Pancreas (tissue), 10 donors: ENCODE data around the gene CAMKMT. TPM values are rescaled to one million over a fixed set of nuclear protein-coding genes. Genes with fewer than 3 reads are reported as not detected.

Experiments
- ATAC-seq, 4 donors: fragments of 200-7000 bp; cut with Tn5 transposase; one replicate each; pipeline versions ENCODE4 v1.8.0 to v1.9.1; 2020; ENCODE audit warnings: mild to moderate bottlenecking in 4 of 4, moderate library complexity in 4 of 4
- DNase-seq, 6 donors: peaks; one replicate each; pipeline ENCODE4 v3.0.0-alpha.2; 2020
- FAIRE-seq: peaks from 2 replicates; lab custom pipeline; 2012; peaks lifted over from hg19 to GRCh38; lab: Jason Lieb, UNC
- H3K27ac ChIP-seq, 4 donors: fragments of 200-600 bp; sonication (generic); 1 replicate in 3 of 4; 2 replicates in 1 of 4; pipeline versions ENCODE4 v1.5.0 to v1.8.0; 2020
- H3K27me3 ChIP-seq, 4 donors: fragments of 200-600 bp; one replicate each; pipeline ENCODE4 v1.8.0; 2021
- H3K36me3 ChIP-seq, 3 donors: fragments of 200-600 bp; sonication (generic) in 1 of 3; one replicate each; pipeline versions ENCODE4 v1.5.0 to v1.8.0; 2020 to 2021
- H3K4me1 ChIP-seq, 3 donors: fragments of 200-600 bp; one replicate each; pipeline ENCODE4 v1.8.0; 2021
- H3K4me3 ChIP-seq, 4 donors: fragments of 200-600 bp; sonication (generic) in 2 of 4; one replicate each; pipeline versions ENCODE4 v1.5.0 to v1.8.0; 2020 to 2021
- H3K9me3 ChIP-seq, 4 donors: fragments of 200-600 bp; one replicate each; pipeline ENCODE4 v1.8.0; 2021
- CTCF ChIP-seq, 4 donors: fragments of 200-600 bp; sonication (generic) in 3 of 4; IDR thresholded peaks; one replicate each; pipeline versions ENCODE4 v1.5.0 to v1.8.0; 2021; ENCODE audit warnings: antibody characterized with exemption in 4 of 4
- WGBS, 2 donors: extraction: QIAGEN DNeasy Blood & Tissue Kit; methylation state at CpG; one replicate each; pipeline ENCODE4 v1.1.7; 2013; 5-methylcytosine and 5-hydroxymethylcytosine counted together
- intact Hi-C, 3 donors: fragments of 100-400 bp; cut with DNase I; formaldehyde crosslinking; loops; one replicate each; pipeline versions ENCODE4 v1.11.1 to v1.14.2; 2022
- polyA plus RNA-seq, 2 donors: library from polyadenylated mRNA; stranded (reverse); fragments of 200-250 nt; gene quantifications; one replicate each; pipeline ENCODE4 v1.2.3, GENCODE V29; 2013
- total RNA-seq, 6 donors: library from RNA; stranded (reverse); fragmentation: NEBNext Ultra II Directional in 4 of 6; extraction: Animal tissue kit (Norgen Biotek cat#: 25700) in 4 of 6; gene quantifications; one replicate each; pipeline versions ENCODE4 v1.2.1 to v1.2.4, GENCODE V29; 2021 to 2023
- donor health status: healthy with polysubstance abuse.
- donor health status: DM: no; HTN: no; CAD: no; lungs with moderate emphysema.
- donor health status: DM: no; HTN: no; CAD: no.
- donor health status: control.
- donor health status: control.
- donor health status: Bipolar disorder and iron deficiency.
- donor health status: DM: yes; HTN: yes; CAD: no.
- donor health status: DM: no; HTN: no; CAD: no.
- donor health status: DM: no; HTN: no; CAD: no.
- donor health status: DM: yes; HTN: yes; CAD: no.

CAMKMT gene
- total and polyA plus RNA-seq, 8 donors: 4.6 to 11.9 (median 8.3) TPM

GRCh38 chr2:44519026-44519425 is 157.3 kb downstream of the CAMKMT start:
- 97 to 100% methylated on average over 1 of the region's 1 CpG for WGBS, 2 donors
- DNase-seq (no peak), ATAC-seq (no peak), FAIRE-seq (no peak)
- intact Hi-C loops: no loop called here
- no peak overlapping the region for H3K27ac ChIP-seq
- no peaks in the 10 kb centered on the region for H3K27me3 ChIP-seq
- H3K36me3 ChIP-seq: no peaks in the 10 kb centered on the region
- H3K4me1 ChIP-seq: no peaks in the 10 kb centered on the region
- no peak overlapping the region for H3K4me3 ChIP-seq
- H3K9me3 ChIP-seq: no peaks in the 10 kb centered on the region
- no peak for TF ChIP-seq CTCF (IDR thresholded peaks at IDR 0.05)

- Histone ChIP-seq H3K36me3 (no peaks in the 10 kb centered on the region), H3K4me3 (no peak overlapping the region), H3K27me3 (no peaks in the 10 kb centered on the region), H3K4me1 (no peaks in the 10 kb centered on the region), H3K27ac (no peak overlapping the region), H3K9me3 (no peaks in the 10 kb centered on the region)
- no peak for TF ChIP-seq CTCF (IDR thresholded peaks at IDR 0.05)
- no peak for DNase-seq
- intact Hi-C loops: no loop called here
- FAIRE-seq: no peak
- no peak for ATAC-seq
These were observed 161.1 kb downstream of the CAMKMT start for GRCh38 chr2:44522846-44523245.

GRCh38 chr2:44524347-44524926 is 162.7 kb downstream of the CAMKMT start:
- H3K4me3 ChIP-seq: no peak overlapping the region
- WGBS, 2 donors: 95 to 100% methylated on average over 1 of the region's 1 CpG
- intact Hi-C loops: no loop called here
- peak in 1 of 4 donors; percentile 49 for ATAC-seq
- H3K36me3 ChIP-seq: no peaks in the 10 kb centered on the region
- FAIRE-seq: no peak
- no peak overlapping the region for H3K27ac ChIP-seq
- TF ChIP-seq CTCF (IDR thresholded peaks at IDR 0.05): no peak
- H3K9me3 ChIP-seq: no peaks in the 10 kb centered on the region
- no peaks in the 10 kb centered on the region for H3K27me3 ChIP-seq
- no peaks in the 10 kb centered on the region for H3K4me1 ChIP-seq
- DNase-seq: no peak

- Histone ChIP-seq H3K4me3 (no peak overlapping the region), H3K9me3 (no peaks in the 10 kb centered on the region), H3K27me3 (no peaks in the 10 kb centered on the region), H3K4me1 (peaks cover 0 to under 1% (median 0%) of the 10 kb centered on the region in 3 donors), H3K36me3 (no peaks in the 10 kb centered on the region), H3K27ac (no peak overlapping the region)
- 95% methylated on average over 4 of the region's 4 CpGs for WGBS, 2 donors
- no peak for FAIRE-seq
- TF ChIP-seq CTCF (IDR thresholded peaks at IDR 0.05): no peak
- intact Hi-C loops: no loop called here
- no peak for DNase-seq
- no peak for ATAC-seq
These were observed 164.6 kb downstream of the CAMKMT start for GRCh38 chr2:44526352-44526751.

GRCh38 chr2:44528595-44528994 is 166.8 kb downstream of the CAMKMT start:
- H3K4me3 ChIP-seq: no peak overlapping the region
- no peaks in the 10 kb centered on the region for H3K36me3 ChIP-seq
- H3K9me3 ChIP-seq: no peaks in the 10 kb centered on the region
- peaks cover 0 to 8% (median 4%) of the 10 kb centered on the region in 3 donors for H3K4me1 ChIP-seq
- H3K27ac ChIP-seq: no peak overlapping the region
- intact Hi-C loops: no loop called here
- no peak for ATAC-seq
- no peak for TF ChIP-seq CTCF (IDR thresholded peaks at IDR 0.05)
- no peak for FAIRE-seq
- H3K27me3 ChIP-seq: no peaks in the 10 kb centered on the region
- no peak for DNase-seq
- WGBS, 2 donors: 87 to 98% methylated on average over 1 of the region's 1 CpG
